ENCODE measurements around the gene GABPB1.
A peak's percentile ranks its signal among the peaks of the same experiment; 100 is the strongest.

Gene GABPB1

DNA sequence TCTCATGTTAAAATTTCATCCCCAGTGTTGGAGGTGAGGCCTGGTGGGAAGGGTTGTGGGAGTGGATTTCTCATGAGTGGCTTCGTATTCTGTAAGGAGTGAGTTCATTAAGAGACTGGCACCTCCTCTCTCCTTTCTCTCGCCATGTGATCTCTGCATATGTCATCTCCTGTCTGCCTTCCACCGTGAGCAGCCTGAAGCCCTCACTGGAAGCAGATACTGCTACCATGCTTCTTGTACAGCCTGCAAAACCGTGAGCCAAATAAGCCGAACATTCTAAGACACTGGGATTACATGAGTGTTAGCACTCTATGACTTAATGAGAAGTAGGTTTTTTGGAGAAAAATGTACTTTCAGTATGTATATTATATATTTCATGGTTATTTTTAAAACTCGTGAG is 6.8 kb upstream of the GABPB1 start:
- H3K4me3 ChIP-seq (ENCODE audit: low read depth, low read length), result no peak overlapping the region
- no peak for DNase-seq (ENCODE audit: low read depth)
- TF ChIP-seq MAX (IDR thresholded peaks at IDR 0.05; ENCODE audit: low read depth, low read length), result 0 out of 2 replicates have a peak, but pooled peaks have one; percentile 17
- no peak for TF ChIP-seq POLR2A (IDR thresholded peaks at IDR 0.05; ENCODE audit: extremely low read depth, insufficient read length)

GRCh38 chr15:50358845-50359244 is 3.8 kb upstream of the GABPB1 start:
- peak; percentile 71 for DNase-seq (ENCODE audit: low read depth)
- no peak overlapping the region for H3K4me3 ChIP-seq (ENCODE audit: low read depth, low read length)
- TF ChIP-seq, protein P1, sequence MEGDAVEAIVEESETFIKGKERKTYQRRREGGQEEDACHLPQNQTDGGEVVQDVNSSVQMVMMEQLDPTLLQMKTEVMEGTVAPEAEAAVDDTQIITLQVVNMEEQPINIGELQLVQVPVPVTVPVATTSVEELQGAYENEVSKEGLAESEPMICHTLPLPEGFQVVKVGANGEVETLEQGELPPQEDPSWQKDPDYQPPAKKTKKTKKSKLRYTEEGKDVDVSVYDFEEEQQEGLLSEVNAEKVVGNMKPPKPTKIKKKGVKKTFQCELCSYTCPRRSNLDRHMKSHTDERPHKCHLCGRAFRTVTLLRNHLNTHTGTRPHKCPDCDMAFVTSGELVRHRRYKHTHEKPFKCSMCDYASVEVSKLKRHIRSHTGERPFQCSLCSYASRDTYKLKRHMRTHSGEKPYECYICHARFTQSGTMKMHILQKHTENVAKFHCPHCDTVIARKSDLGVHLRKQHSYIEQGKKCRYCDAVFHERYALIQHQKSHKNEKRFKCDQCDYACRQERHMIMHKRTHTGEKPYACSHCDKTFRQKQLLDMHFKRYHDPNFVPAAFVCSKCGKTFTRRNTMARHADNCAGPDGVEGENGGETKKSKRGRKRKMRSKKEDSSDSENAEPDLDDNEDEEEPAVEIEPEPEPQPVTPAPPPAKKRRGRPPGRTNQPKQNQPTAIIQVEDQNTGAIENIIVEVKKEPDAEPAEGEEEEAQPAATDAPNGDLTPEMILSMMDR (IDR thresholded peaks at IDR 0.05; ENCODE audit: low read depth, low read length), result peak; percentile 52
- no peak for TF ChIP-seq MAX (IDR thresholded peaks at IDR 0.05; ENCODE audit: low read depth, low read length)

DNA sequence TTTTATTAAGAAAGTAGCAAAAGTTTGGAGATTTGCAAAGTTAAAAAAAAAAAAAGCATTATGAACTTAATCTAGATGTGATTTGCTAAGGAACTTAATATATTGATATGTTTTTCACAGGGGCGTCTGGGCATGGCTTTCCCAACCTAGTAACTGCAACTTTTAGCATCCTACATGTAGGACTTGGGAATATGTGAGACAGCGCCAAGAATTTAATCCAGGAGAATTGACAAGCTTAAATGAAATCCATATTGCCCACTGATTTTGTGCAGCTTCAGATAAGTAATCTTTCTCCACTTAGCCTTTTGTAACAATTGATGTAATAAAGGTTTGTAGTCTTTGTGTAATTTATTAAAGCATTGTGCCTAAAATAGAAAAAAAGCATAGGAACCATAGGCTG is 982 bp upstream of the GABPB1 start:
- DNase-seq (ENCODE audit: low read depth), result no peak
- TF ChIP-seq, protein P1 (IDR thresholded peaks at IDR 0.05; ENCODE audit: low read depth, low read length), result no peak
- no peak for TF ChIP-seq POLR2A (IDR thresholded peaks at IDR 0.05; ENCODE audit: extremely low read depth, insufficient read length)
- TF ChIP-seq MAX (IDR thresholded peaks at IDR 0.05; ENCODE audit: low read depth, low read length), result no peak
- no peak for TF ChIP-seq MYC (IDR thresholded peaks at IDR 0.05; ENCODE audit: low read depth, low read length)
- H3K4me3 ChIP-seq (ENCODE audit: low read depth, low read length), result peak overlapping the region; percentile 100

- peak overlapping the region; percentile 100 for H3K4me3 ChIP-seq (ENCODE audit: low read depth, low read length)
- TF ChIP-seq MAX (IDR thresholded peaks at IDR 0.05; ENCODE audit: low read depth, low read length) (no peak), MYC (IDR thresholded peaks at IDR 0.05; ENCODE audit: low read depth, low read length) (no peak), POLR2A (IDR thresholded peaks at IDR 0.05; ENCODE audit: extremely low read depth, insufficient read length) (no peak)
- TF ChIP-seq, protein P1 (IDR thresholded peaks at IDR 0.05; ENCODE audit: low read depth, low read length), result no peak
- no peak for DNase-seq (ENCODE audit: low read depth)
Measured at GRCh38 chr15:50355619-50355905, 564 bp upstream of the GABPB1 start.

DNA sequence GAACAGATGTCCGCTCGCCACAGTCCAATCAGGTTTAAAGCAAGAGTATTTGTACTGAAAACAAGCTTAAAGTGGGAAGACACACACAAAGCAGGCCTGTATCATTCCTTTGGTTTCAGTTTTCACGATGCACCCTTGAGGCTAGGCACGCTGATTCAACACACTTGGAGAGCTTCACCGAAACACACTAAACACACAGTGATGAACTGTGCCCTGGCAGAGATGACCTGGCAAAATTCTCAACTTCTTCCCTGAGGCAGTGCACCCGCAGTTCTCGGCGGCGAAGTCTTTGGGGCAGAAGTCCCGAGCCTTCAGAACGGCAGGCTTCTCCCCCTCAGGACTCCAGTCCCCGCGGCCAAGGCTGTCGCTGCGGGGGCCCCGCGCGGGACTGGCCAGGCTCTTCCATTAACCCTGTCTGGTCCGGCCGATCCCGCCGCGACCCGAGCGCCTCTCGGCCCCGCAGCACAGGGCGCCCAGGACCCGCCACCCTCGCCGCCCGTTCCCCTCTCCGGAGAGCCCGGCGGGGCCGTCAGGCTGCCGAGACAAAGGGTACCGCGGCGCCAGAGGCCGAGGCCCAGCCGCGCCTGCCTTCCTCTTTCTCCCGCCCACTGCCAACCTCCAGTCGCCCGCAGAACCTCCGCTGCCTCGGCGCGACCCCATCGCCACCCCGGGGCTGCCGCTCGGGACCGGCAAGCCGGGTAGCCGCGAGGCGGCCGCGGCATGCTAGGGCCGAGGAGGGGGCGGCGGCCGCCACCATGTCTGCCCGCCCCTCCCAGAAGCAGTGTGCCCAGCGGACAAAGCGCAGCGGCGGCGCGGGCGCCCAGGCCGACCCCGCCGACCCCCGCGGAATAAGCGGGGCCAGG is 792 bp downstream of the GABPB1 start:
- peak; percentile 80 for DNase-seq (ENCODE audit: low read depth)
- H3K4me3 ChIP-seq (ENCODE audit: low read depth, low read length), result peak overlapping the region; percentile 100
- peak; percentile 69 for TF ChIP-seq POLR2A (IDR thresholded peaks at IDR 0.05; ENCODE audit: extremely low read depth, insufficient read length)
- peak; percentile 77 for TF ChIP-seq MAX (IDR thresholded peaks at IDR 0.05; ENCODE audit: low read depth, low read length)
- TF ChIP-seq MYC (IDR thresholded peaks at IDR 0.05; ENCODE audit: low read depth, low read length), result peak; percentile 82
- TF ChIP-seq, protein P1 (IDR thresholded peaks at IDR 0.05; ENCODE audit: low read depth, low read length), result no peak

GRCh38 chr15:50353251-50353974 is 1.6 kb downstream of the GABPB1 start:
- H3K4me3 ChIP-seq (ENCODE audit: low read depth, low read length), result peak overlapping the region; percentile 100
- TF ChIP-seq POLR2A (IDR thresholded peaks at IDR 0.05; ENCODE audit: extremely low read depth, insufficient read length) (no peak), MAX (IDR thresholded peaks at IDR 0.05; ENCODE audit: low read depth, low read length) (no peak), MYC (IDR thresholded peaks at IDR 0.05; ENCODE audit: low read depth, low read length) (no peak)
- TF ChIP-seq, protein P1 (IDR thresholded peaks at IDR 0.05; ENCODE audit: low read depth, low read length), result no peak
- DNase-seq (ENCODE audit: low read depth), result peak; percentile 52

Measured in NB4 (cell line).